ENCODE results near the gene ANXA9. TPM values are rescaled to one million over a fixed set of nuclear protein-coding genes. Genes with fewer than 3 reads are reported as not detected.

ANXA9 gene
- total and polyA plus RNA-seq, 2 experiments from 2014 or later = 1.4 to 2.2 TPM

DNA sequence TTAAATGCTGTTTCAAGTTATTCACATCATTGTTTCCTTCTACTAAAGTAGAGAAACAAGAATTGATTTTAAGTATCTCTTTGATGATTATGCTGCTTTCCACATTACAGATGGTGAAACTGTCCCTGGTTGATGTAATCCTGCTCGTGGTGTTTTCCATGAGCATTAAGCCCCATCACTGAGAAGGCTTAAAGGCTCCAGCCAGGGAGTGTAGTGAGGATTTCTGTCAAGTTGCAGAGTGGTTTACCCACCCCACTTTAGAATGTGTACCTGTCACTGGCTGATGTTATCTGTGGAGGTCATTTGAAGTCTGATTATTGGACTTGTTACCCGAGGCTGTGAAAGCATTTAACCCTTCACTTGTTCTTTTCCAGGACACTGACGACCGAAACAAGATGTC lies 20.3 kb upstream of the ANXA9 start:
- no peaks in the 10 kb centered on the region for H3K9me2 ChIP-seq (ENCODE audit: insufficient read depth)
- H3K4me2 ChIP-seq = no peak overlapping the region
- H3K4me1 ChIP-seq (ENCODE audit: insufficient read depth) = no peaks in the 10 kb centered on the region; the same call in 1 of the 2 replicates
- Mint-ChIP-seq H3K36me3 (ENCODE audit: low read depth) (peaks cover 93% of the 10 kb centered on the region), H3K27ac (no peak overlapping the region), H3K4me1 (no peaks in the 10 kb centered on the region), H3K27me3 (ENCODE audit: insufficient read depth, low read depth, poor library complexity) (peaks cover 6% of the 10 kb centered on the region), H3K9me3 (no peaks in the 10 kb centered on the region; the same call in 2 of the 3 replicates), H3K4me3 (no peak overlapping the region)
- H3K27me3 ChIP-seq (ENCODE audit: insufficient read depth) = no peaks in the 10 kb centered on the region
- no peak for DNase-seq (ENCODE audit: low spot score)
- peaks cover 11% of the 10 kb centered on the region for H4K20me1 ChIP-seq (replicated peaks; ENCODE audit: insufficient read depth)
- peaks cover 57% of the 10 kb centered on the region for H3K36me3 ChIP-seq (ENCODE audit: insufficient read depth)
- TF ChIP-seq CREB1 (CRISPR knock-in tag; IDR thresholded peaks at IDR 0.05; ENCODE audit: low read depth) (no peak), ETS1 (IDR thresholded peaks at IDR 0.05) (no peak), STAT1 (IDR thresholded peaks at IDR 0.05; ENCODE audit: unreplicated experiment) (no peak), NANOG (IDR thresholded peaks at IDR 0.05; ENCODE audit: borderline replicate concordance) (no peak), ZNF331 (CRISPR knock-in tag; IDR thresholded peaks at IDR 0.05; ENCODE audit: low read depth) (no peak), EZH2phosphoT487 (IDR thresholded peaks at IDR 0.05; ENCODE audit: unreplicated experiment) (no peak), ZNF114 (CRISPR knock-in tag; IDR thresholded peaks at IDR 0.05) (no peak), CTCF (conservative IDR thresholded peaks at IDR 0.05; ENCODE audit: low read depth in 2 of 2) (no peak), REST (IDR thresholded peaks at IDR 0.05; ENCODE audit: unreplicated experiment) (no peak), ZNF462 (CRISPR knock-in tag; IDR thresholded peaks at IDR 0.05) (no peak), POLR2AphosphoS5 (IDR thresholded peaks at IDR 0.05; ENCODE audit: low read depth) (no peak), EZH2 (IDR thresholded peaks at IDR 0.05; ENCODE audit: low read depth, unreplicated experiment) (no peak), JUNB (IDR thresholded peaks at IDR 0.05; ENCODE audit: unreplicated experiment) (no peak)
- peaks cover 28% of the 10 kb centered on the region for H3F3A ChIP-seq (replicated peaks; ENCODE audit: low read depth)
- H2AFZ ChIP-seq = no peak overlapping the region
- 0 out of 2 replicates have a peak overlapping the region, but pooled peaks have one; percentile 12 for H3K27ac ChIP-seq (ENCODE audit: low read depth)
- H3K79me2 ChIP-seq (replicated peaks; ENCODE audit: insufficient read depth) = no peaks in the 10 kb centered on the region
- no peak for ATAC-seq
- H3K4me3 ChIP-seq = no peak overlapping the region
